ENCODE data around the gene MOCOS.

The MOCOS gene

GRCh38 chr18:36279001-36279400, 91.7 kb downstream of the MOCOS start:
- DNase-seq: no peak

- DNase-seq: no peak
These were observed 94.6 kb downstream of the MOCOS start for GRCh38 chr18:36281936-36282335.

GRCh38 chr18:36283448-36283847, 96.2 kb downstream of the MOCOS start:
- DNase-seq: no peak

GRCh38 chr18:36284268-36284667, 97.0 kb downstream of the MOCOS start:
- DNase-seq: no peak

GRCh38 chr18:36284671-36285295, 97.5 kb downstream of the MOCOS start:
- no peak for DNase-seq

GRCh38 chr18:36287653-36288052, 100.4 kb downstream of the MOCOS start:
- no peak for DNase-seq

- no peak for DNase-seq
These were observed 101.4 kb downstream of the MOCOS start for GRCh38 chr18:36288689-36289088.

GRCh38 chr18:36294031-36294430, 106.7 kb downstream of the MOCOS start:
- no peak for DNase-seq

GRCh38 chr18:36295214-36295613, 107.9 kb downstream of the MOCOS start:
- DNase-seq: no peak

GRCh38 chr18:36295880-36296301, 108.6 kb downstream of the MOCOS start:
- DNase-seq: no peak

- DNase-seq: no peak
These were observed 109.5 kb downstream of the MOCOS start for GRCh38 chr18:36296650-36297416.

- DNase-seq: no peak
These were observed 110.3 kb downstream of the MOCOS start, which contains the start of gene FHOD3 for GRCh38 chr18:36297417-36298125. Gene FHOD3, plus strand, starts transcription at chr18:36297713. Its CDS starts 123 bp downstream, at chr18:36297836.

GRCh38 chr18:36298126-36298741, 110.9 kb downstream of the MOCOS start:
- no peak for DNase-seq

GRCh38 chr18:36299015-36299414, 111.7 kb downstream of the MOCOS start:
- DNase-seq: no peak

- no peak for DNase-seq
These were observed 112.9 kb downstream of the MOCOS start for GRCh38 chr18:36300211-36300610.

GRCh38 chr18:36301884-36302283, 114.6 kb downstream of the MOCOS start:
- no peak for DNase-seq

GRCh38 chr18:36302676-36303075, 115.4 kb downstream of the MOCOS start:
- no peak for DNase-seq

- no peak for DNase-seq
These were observed 116.0 kb downstream of the MOCOS start for GRCh38 chr18:36303211-36303844.

- no peak for DNase-seq
These were observed 117.4 kb downstream of the MOCOS start for GRCh38 chr18:36304723-36305122.

GRCh38 chr18:36305375-36305774, 118.1 kb downstream of the MOCOS start:
- no peak for DNase-seq

GRCh38 chr18:36307513-36307912, 120.2 kb downstream of the MOCOS start:
- DNase-seq: no peak

- DNase-seq: no peak
These were observed 121.6 kb downstream of the MOCOS start for GRCh38 chr18:36308711-36309435.

Measured in activated T-cell treated with anti-CD3 and anti-CD28 coated beads, Interleukin-2, amount 50 U/mL, for 1 hour (primary cell).